ENCODE results near the gene TTLL6. TPM values are rescaled to one million over a fixed set of nuclear protein-coding genes. Genes with fewer than 3 reads are reported as not detected.

TTLL6 gene
- total and polyA plus RNA-seq, 2 experiments from 2014 or later, result not detected

DNA sequence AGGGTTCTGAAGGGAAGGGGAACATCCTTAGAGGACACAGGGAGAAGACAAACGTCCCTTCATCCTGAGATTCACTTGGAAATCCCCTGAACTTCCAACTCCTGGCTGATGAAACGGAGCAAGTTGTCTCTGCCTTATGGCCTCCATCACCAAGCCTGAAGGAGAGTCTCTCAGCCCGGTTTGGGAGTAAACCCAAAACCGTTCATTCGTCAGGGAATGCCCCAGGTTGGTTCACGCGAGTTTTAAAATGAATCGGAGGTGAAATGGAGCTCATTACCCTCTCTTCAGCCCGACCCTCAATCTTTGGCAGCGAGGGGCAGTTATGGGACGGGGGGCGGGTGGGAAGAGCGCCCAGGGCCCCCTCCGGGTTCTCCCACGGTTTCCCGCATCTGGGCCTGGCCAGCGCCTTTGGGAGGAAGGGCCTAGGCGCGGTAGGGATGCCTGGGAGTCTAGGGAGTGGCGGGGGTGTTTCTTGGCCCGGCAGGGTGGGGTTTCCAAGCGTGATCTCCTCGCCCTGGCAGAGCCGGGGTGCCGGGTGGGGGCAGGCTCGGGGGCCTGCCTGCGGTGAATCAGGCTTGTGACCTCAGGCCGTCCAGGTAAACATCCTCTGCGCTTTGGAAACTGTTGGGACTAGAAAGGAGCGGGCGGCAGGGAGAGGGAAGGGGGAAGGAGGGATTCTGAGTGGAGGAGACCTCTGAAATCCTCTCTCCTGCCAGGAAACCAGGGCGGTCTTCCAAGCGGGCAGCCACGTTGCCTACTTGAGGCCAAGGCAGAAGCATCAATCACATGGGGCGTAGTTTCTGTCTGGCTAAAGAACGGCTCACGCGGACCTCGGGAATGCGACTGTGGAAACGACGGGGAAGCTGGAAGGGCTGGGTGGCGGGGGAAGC lies 64.4 kb downstream of the TTLL6 start:
- DNase-seq, result no peak
- no peak overlapping the region for H3K4me2 ChIP-seq (ENCODE audit: unreplicated experiment)

DNA sequence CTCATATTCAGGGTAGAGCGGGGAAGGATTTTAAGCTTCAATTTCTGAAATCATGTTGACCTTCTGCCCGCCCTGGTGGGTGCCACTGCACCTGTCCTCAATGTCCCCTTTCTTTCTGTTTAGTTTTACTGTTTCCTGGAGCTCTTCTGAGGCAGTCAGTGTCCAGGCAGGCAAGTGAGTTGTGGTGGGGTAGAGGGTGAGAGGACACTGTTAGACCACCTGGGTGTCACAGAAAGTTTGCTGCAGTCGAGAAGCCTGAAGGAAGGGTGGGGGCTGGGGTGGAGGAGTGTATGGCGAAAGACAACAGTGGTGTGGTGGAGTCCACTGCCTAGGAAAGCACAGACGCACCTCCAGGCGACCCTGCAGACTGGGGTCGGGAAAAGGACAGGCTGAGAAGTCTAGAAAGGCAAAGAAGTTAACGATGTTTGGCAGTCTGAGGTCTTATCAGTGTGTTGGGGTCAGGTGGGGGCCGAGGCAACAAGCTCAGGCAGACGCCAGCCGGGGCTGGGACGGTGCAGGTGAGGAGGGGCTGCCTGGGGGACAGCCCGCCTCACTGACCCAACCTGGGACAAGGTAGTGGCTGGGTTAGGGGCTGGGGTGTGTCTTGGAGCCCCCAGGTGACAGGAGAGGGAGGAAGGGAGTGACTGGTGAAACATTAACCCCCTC lies 65.2 kb downstream of the TTLL6 start:
- H4K20me1 ChIP-seq (ENCODE audit: insufficient read depth), result no peaks in the 10 kb centered on the region
- no peak overlapping the region for H3K27ac ChIP-seq
- no peaks in the 10 kb centered on the region for H3F3A ChIP-seq (ENCODE audit: insufficient read depth)
- in situ Hi-C loops (cut with MboI), result no loop called here
- H2AFZ ChIP-seq, result no peak overlapping the region
- no peaks in the 10 kb centered on the region for H3K9me3 ChIP-seq (ENCODE audit: low read depth)
- no peaks in the 10 kb centered on the region for H3K36me3 ChIP-seq (ENCODE audit: low read depth)
- H3K4me2 ChIP-seq (ENCODE audit: unreplicated experiment), result no peak overlapping the region
- 9 to 10% methylated on average over 13 of the region's 13 CpGs for WGBS, 2 experiments (ENCODE audit: low coverage in 1 of 2, low lambda C conversion rate in 2 of 2, missing lambda C conversion rate in 2 of 2)
- H3K27me3 ChIP-seq (replicated peaks; ENCODE audit: insufficient read depth), result peaks cover 97% of the 10 kb centered on the region
- no peak overlapping the region for H3K9ac ChIP-seq
- no peaks in the 10 kb centered on the region for H3K79me2 ChIP-seq (ENCODE audit: insufficient read depth)
- peaks cover 6% of the 10 kb centered on the region; the same call in 1 of the 2 replicates for H3K4me1 ChIP-seq (ENCODE audit: insufficient read depth)
- TF ChIP-seq EZH2phosphoT487 (IDR thresholded peaks at IDR 0.05; ENCODE audit: insufficient read depth, low read depth) (no peak), EZH2 (IDR thresholded peaks at IDR 0.05; ENCODE audit: insufficient read depth, poor library complexity, severe bottlenecking) (no peak)
- no peak overlapping the region for H3K4me3 ChIP-seq
- H3K9me2 ChIP-seq (ENCODE audit: insufficient read depth), result no peaks in the 10 kb centered on the region
- no peak for DNase-seq

More for the DNA sequence above, 64.4 kb downstream of the TTLL6 start:
- 10 to 12% methylated on average over 42 to 43 of the region's 43 CpGs for WGBS, 2 experiments (ENCODE audit: low coverage in 1 of 2, low lambda C conversion rate in 2 of 2, missing lambda C conversion rate in 2 of 2)
- no peak overlapping the region for H3K4me3 ChIP-seq
- no peak overlapping the region for H3K9ac ChIP-seq
- peaks cover 94% of the 10 kb centered on the region for H3K27me3 ChIP-seq (replicated peaks; ENCODE audit: insufficient read depth)
- no peak overlapping the region for H2AFZ ChIP-seq
- no peaks in the 10 kb centered on the region for H3K36me3 ChIP-seq (ENCODE audit: low read depth)
- no peaks in the 10 kb centered on the region for H3K9me2 ChIP-seq (ENCODE audit: insufficient read depth)
- TF ChIP-seq EZH2phosphoT487 (IDR thresholded peaks at IDR 0.05; ENCODE audit: insufficient read depth, low read depth), result 0 out of 2 replicates have a peak, but pooled peaks have one; percentile 53
- peak; percentile 75 for TF ChIP-seq EZH2 (IDR thresholded peaks at IDR 0.05; ENCODE audit: insufficient read depth, poor library complexity, severe bottlenecking)
- no peaks in the 10 kb centered on the region for H3F3A ChIP-seq (ENCODE audit: insufficient read depth)
- H3K27ac ChIP-seq, result no peak overlapping the region
- no peaks in the 10 kb centered on the region for H3K9me3 ChIP-seq (ENCODE audit: low read depth)
- in situ Hi-C loops (cut with MboI), result no loop called here
- H3K79me2 ChIP-seq (ENCODE audit: insufficient read depth), result no peaks in the 10 kb centered on the region
- peaks cover 6% of the 10 kb centered on the region; the same call in 1 of the 2 replicates for H3K4me1 ChIP-seq (ENCODE audit: insufficient read depth)
- no peaks in the 10 kb centered on the region for H4K20me1 ChIP-seq (ENCODE audit: insufficient read depth)

DNA sequence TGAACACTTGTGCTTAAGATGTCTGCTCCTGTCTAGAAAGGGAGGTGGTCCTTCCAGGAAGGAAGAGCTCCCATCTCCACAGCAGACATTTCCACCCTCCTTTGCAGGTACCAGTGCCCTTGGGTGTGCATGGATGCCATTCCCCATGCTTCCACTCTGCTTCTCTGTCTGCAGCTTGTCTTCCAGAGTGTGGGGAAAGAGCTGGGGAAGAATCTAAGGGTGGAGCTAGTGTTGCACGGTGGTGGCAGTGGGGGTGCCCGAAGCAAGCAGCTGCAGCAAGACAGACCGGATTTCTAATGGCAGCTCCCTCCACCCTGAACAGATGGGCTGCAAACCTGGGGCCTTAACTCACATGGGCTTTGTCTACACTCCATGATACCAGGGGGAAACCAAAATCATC lies 65.9 kb downstream of the TTLL6 start:
- H3F3A ChIP-seq (ENCODE audit: insufficient read depth), result no peaks in the 10 kb centered on the region
- H3K4me3 ChIP-seq, result no peak overlapping the region
- H3K9me2 ChIP-seq (ENCODE audit: insufficient read depth), result no peaks in the 10 kb centered on the region
- in situ Hi-C loops (cut with MboI), result no loop called here
- no peaks in the 10 kb centered on the region for H3K79me2 ChIP-seq (ENCODE audit: insufficient read depth)
- H3K4me2 ChIP-seq (ENCODE audit: unreplicated experiment), result no peak overlapping the region
- no peak overlapping the region for H3K27ac ChIP-seq
- peaks cover 6% of the 10 kb centered on the region; the same call in 1 of the 2 replicates for H3K4me1 ChIP-seq (ENCODE audit: insufficient read depth)
- no peaks in the 10 kb centered on the region for H3K36me3 ChIP-seq (ENCODE audit: low read depth)
- no peak overlapping the region for H3K9ac ChIP-seq
- 0 to 4% methylated on average over 3 of the region's 3 CpGs for whole genome bisulfite sequencing, 2 experiments (ENCODE audit: low coverage in 1 of 2, low lambda C conversion rate in 2 of 2, missing lambda C conversion rate in 2 of 2)
- H3K9me3 ChIP-seq (ENCODE audit: low read depth), result no peaks in the 10 kb centered on the region
- no peak overlapping the region for H2AFZ ChIP-seq
- no peak for DNase-seq
- TF ChIP-seq EZH2 (IDR thresholded peaks at IDR 0.05; ENCODE audit: insufficient read depth, poor library complexity, severe bottlenecking) (no peak), EZH2phosphoT487 (IDR thresholded peaks at IDR 0.05; ENCODE audit: insufficient read depth, low read depth) (no peak)
- H4K20me1 ChIP-seq (ENCODE audit: insufficient read depth), result no peaks in the 10 kb centered on the region
- peaks cover 100% of the 10 kb centered on the region for H3K27me3 ChIP-seq (replicated peaks; ENCODE audit: insufficient read depth)

DNA sequence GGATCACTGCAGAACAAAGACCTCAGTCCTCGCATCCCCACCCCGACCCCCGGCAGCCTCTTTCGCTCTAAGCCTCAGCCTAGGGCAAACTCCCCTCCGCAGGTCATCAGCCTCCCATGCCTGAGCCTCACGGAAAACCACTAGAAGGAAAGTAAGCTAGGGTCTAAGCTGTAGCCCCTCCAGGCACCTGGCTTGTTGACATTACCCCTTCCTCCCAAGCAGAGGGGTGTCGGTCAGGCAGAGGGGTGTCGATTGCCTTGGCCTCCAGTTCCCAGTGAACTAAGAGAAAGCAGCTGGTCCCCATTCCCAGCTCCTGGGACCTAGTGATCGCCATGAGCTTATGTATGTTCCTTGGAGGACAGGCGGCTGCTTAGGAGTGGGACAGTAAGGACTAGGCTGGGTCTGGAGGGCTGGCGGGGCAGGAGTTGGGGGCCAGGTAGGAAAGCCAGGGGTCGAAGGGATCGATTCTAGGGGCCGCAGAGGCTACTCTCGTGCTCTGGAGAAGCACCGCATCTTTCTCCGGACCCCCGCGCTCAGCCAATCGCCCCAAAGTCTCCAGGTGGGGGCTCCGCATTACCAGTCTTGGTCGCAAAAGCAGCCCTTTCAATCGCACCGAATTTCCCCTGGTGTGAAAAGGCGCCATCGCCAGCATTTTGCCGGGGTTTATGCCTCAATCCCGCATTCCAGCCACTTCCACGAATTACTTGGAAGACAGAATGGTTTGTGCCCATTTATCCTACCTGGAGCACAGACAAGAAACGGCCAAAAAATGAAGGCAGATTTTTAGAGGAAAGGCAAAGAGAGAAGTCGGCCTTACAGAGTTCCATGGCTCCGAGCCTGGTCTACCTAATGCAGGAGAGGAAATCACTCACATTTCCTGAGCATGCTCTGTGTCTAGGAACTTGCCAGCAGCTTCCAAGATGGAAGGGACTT lies 67.1 kb downstream of the TTLL6 start:
- no peak overlapping the region for H2AFZ ChIP-seq
- H3K36me3 ChIP-seq (ENCODE audit: low read depth), result no peaks in the 10 kb centered on the region
- in situ Hi-C loops (cut with MboI), result no loop called here
- no peaks in the 10 kb centered on the region for H4K20me1 ChIP-seq (ENCODE audit: insufficient read depth)
- H3F3A ChIP-seq (ENCODE audit: insufficient read depth), result no peaks in the 10 kb centered on the region
- no peaks in the 10 kb centered on the region for H3K9me2 ChIP-seq (ENCODE audit: insufficient read depth)
- DNase-seq, result no peak
- no peaks in the 10 kb centered on the region for H3K9me3 ChIP-seq (ENCODE audit: low read depth)
- no peak overlapping the region for H3K27ac ChIP-seq
- no peak overlapping the region for H3K4me3 ChIP-seq
- no peaks in the 10 kb centered on the region for H3K79me2 ChIP-seq (ENCODE audit: insufficient read depth)
- no peak overlapping the region for H3K4me2 ChIP-seq (ENCODE audit: unreplicated experiment)
- TF ChIP-seq EZH2 (IDR thresholded peaks at IDR 0.05; ENCODE audit: insufficient read depth, poor library complexity, severe bottlenecking) (peak; percentile 29), EZH2phosphoT487 (IDR thresholded peaks at IDR 0.05; ENCODE audit: insufficient read depth, low read depth) (no peak)
- peaks cover 6% of the 10 kb centered on the region; the same call in 1 of the 2 replicates for H3K4me1 ChIP-seq (ENCODE audit: insufficient read depth)
- WGBS, 2 experiments (ENCODE audit: low coverage in 1 of 2, low lambda C conversion rate in 2 of 2, missing lambda C conversion rate in 2 of 2), result 12 to 18% methylated on average over 23 to 32 of the region's 32 CpGs
- no peak overlapping the region for H3K9ac ChIP-seq
- H3K27me3 ChIP-seq (replicated peaks; ENCODE audit: insufficient read depth), result peaks cover 100% of the 10 kb centered on the region
